ENCODE results near the gene S100B.

DNA sequence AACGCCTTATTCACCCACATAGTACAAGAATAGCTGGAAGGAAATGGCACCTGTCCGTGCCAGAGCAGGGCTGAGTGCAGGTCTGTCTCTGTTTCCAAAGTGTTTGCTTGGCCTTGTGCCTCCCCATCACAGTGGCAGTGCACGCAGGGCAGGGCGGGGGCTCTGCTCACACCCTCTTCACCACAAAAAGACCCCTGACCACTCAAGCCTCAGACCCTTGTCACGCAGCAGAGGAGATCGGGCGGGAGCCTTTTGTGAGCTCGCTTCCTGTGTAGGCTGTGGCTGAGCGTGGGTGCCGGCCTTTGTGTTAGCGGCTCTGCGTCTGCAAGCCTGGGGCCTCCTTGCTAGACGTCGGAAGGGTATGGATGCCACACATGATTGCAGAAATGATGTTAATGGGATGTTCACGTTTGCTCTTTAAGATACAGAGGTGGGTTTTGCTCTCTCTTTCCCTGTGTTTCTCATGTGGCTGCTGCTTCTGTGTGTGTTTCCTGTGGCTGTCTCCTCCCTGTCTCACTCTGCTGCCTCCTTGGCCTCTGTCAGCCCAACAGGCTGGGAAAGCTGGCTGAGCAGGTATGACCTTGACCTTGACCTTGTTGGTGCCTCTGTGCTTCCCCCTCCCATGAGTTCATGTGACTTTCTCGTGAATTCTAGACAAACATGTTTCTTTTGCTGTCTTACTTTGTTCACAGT is 45.4 kb downstream of the S100B start:
- TF ChIP-seq, protein P1, sequence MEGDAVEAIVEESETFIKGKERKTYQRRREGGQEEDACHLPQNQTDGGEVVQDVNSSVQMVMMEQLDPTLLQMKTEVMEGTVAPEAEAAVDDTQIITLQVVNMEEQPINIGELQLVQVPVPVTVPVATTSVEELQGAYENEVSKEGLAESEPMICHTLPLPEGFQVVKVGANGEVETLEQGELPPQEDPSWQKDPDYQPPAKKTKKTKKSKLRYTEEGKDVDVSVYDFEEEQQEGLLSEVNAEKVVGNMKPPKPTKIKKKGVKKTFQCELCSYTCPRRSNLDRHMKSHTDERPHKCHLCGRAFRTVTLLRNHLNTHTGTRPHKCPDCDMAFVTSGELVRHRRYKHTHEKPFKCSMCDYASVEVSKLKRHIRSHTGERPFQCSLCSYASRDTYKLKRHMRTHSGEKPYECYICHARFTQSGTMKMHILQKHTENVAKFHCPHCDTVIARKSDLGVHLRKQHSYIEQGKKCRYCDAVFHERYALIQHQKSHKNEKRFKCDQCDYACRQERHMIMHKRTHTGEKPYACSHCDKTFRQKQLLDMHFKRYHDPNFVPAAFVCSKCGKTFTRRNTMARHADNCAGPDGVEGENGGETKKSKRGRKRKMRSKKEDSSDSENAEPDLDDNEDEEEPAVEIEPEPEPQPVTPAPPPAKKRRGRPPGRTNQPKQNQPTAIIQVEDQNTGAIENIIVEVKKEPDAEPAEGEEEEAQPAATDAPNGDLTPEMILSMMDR (IDR thresholded peaks at IDR 0.05; ENCODE audit: extremely low read depth in 1 of 2, insufficient read depth in 1 of 2, low read depth in 1 of 2, low read length in 2 of 2): no peak
- TF ChIP-seq POLR2AphosphoS5 (IDR thresholded peaks at IDR 0.05; ENCODE audit: insufficient read depth, low read depth, low read length): no peak
- no peak for TF ChIP-seq FOS (IDR thresholded peaks at IDR 0.05; ENCODE audit: borderline replicate concordance, insufficient read depth, low read length)
- TF ChIP-seq POLR2A (IDR thresholded peaks at IDR 0.05; ENCODE audit: low read depth, low read length): no peak

Measured in endothelial cell of umbilical vein (primary cell).